WTC11 (cell line): ENCODE results near the gene SH3BP4. TPM values are rescaled to one million over a fixed set of nuclear protein-coding genes. Genes with fewer than 3 reads are reported as not detected.
A peak's percentile ranks its signal among the peaks of the same experiment; 100 is the strongest.

Experiments
- ATAC-seq: fragments of 200-7000 bp; cut with Tn5 transposase; 2 replicates; pipeline ENCODE4 v1.10.0; 2021; ENCODE audit warnings: mild to moderate bottlenecking, moderate library complexity
- CTCF ChIA-PET: fragments of 300-600 bp; sonication (Branson Sonifier 250); formaldehyde crosslinking; loops from one replicate; lab custom pipeline; 2021; ENCODE audit warnings: antibody characterized with exemption; lab: Charles Lee
- POLR2A ChIA-PET: fragments of 350-600 bp; sonication (Branson Sonifier 250); formaldehyde crosslinking; loops from one replicate; lab custom pipeline; 2021; ENCODE audit warnings: antibody characterized with exemption; lab: Charles Lee
- DNase-seq: peaks from one replicate; pipeline ENCODE4 v3.0.0; 2021; ENCODE audit warnings: low spot score
- H3K27ac Mint-ChIP-seq: 2 replicates; pipeline ENCODE4 v1.8.0; 2021; ENCODE audit warnings: mixed read lengths
- H3K27me3 Mint-ChIP-seq: 2 replicates; pipeline ENCODE4 v1.8.0; 2021; ENCODE audit warnings: low read depth, mild to moderate bottlenecking, moderate library complexity, mixed read lengths
- H3K36me3 Mint-ChIP-seq: 2 replicates; pipeline ENCODE4 v1.8.0; 2021; ENCODE audit warnings: mixed read lengths
- H3K4me1 Mint-ChIP-seq: 2 replicates; pipeline ENCODE4 v1.8.0; 2022; ENCODE audit warnings: mixed read lengths
- H3K4me3 Mint-ChIP-seq: 2 replicates; pipeline ENCODE4 v1.8.0; 2021; ENCODE audit warnings: mild to moderate bottlenecking, moderate library complexity, mixed read lengths
- H3K9me3 Mint-ChIP-seq: 2 replicates; pipeline ENCODE4 v1.8.0; 2021; ENCODE audit warnings: mixed read lengths
- ATF2 ChIP-seq: sonication (generic); formaldehyde crosslinking; IDR thresholded peaks from 2 replicates; pipeline ENCODE4 v1.8.1; 2022; ENCODE audit warnings: low read depth, missing genetic modification reagents, borderline replicate concordance
- CREB1 ChIP-seq: sonication (generic); formaldehyde crosslinking; IDR thresholded peaks from 2 replicates; pipeline ENCODE4 v1.8.0; 2023; ENCODE audit warnings: mild to moderate bottlenecking, missing genetic modification reagents
- ELF4 ChIP-seq: sonication (generic); formaldehyde crosslinking; IDR thresholded peaks from 2 replicates; pipeline ENCODE4 v1.8.1; 2022; ENCODE audit warnings: low read depth, mild to moderate bottlenecking, moderate library complexity, missing genetic modification reagents
- HMGXB4 ChIP-seq: sonication (generic); formaldehyde crosslinking; IDR thresholded peaks from 2 replicates; pipeline ENCODE4 v1.8.1; 2023; ENCODE audit warnings: mild to moderate bottlenecking, moderate library complexity, missing genetic modification reagents
- IRF1 ChIP-seq: sonication (generic); formaldehyde crosslinking; IDR thresholded peaks from 2 replicates; pipeline ENCODE4 v1.8.0; 2023; ENCODE audit warnings: missing genetic modification reagents
- IRF2 ChIP-seq: sonication (generic); formaldehyde crosslinking; IDR thresholded peaks from 2 replicates; pipeline ENCODE4 v1.8.0; 2022; ENCODE audit warnings: low read depth, missing genetic modification reagents, borderline replicate concordance
- KAT7 ChIP-seq: sonication (generic); formaldehyde crosslinking; IDR thresholded peaks from 2 replicates; pipeline ENCODE4 v1.8.1; 2023; ENCODE audit warnings: missing genetic modification reagents, mild to moderate bottlenecking, borderline replicate concordance
- PRRX2 ChIP-seq: fragments of 250-450 bp; sonication (Bioruptor Pico); IDR thresholded peaks from 2 replicates; pipeline ENCODE4 v1.8.0; 2021; ENCODE audit warnings: mild to moderate bottlenecking
- RORB ChIP-seq: fragments of 250-450 bp; sonication (Bioruptor Pico); IDR thresholded peaks from 2 replicates; pipeline ENCODE4 v1.9.0; 2021; ENCODE audit warnings: mild to moderate bottlenecking
- ZMAT4 ChIP-seq: fragments of 250-450 bp; sonication (Bioruptor Pico); IDR thresholded peaks from 2 replicates; pipeline ENCODE4 v1.9.0; 2021; ENCODE audit warnings: mild to moderate bottlenecking
- ZNF138 ChIP-seq: sonication (generic); formaldehyde crosslinking; conservative IDR thresholded peaks from 2 replicates; pipeline ENCODE4 v1.8.1; 2022; ENCODE audit warnings: mild to moderate bottlenecking, moderate library complexity, missing genetic modification reagents
- ZNF281 ChIP-seq: sonication (generic); formaldehyde crosslinking; IDR thresholded peaks from 2 replicates; pipeline ENCODE4 v1.8.0; 2023; ENCODE audit warnings: mild to moderate bottlenecking, missing genetic modification reagents
- ZNF396 ChIP-seq: fragments of 250-450 bp; sonication (Bioruptor Pico); IDR thresholded peaks from 2 replicates; pipeline ENCODE4 v1.8.0; 2021; ENCODE audit warnings: mild to moderate bottlenecking, moderate library complexity, borderline replicate concordance
- ZNF423 ChIP-seq: fragments of 250-450 bp; sonication (Bioruptor Pico); IDR thresholded peaks from 2 replicates; pipeline ENCODE4 v2.1.2; 2022; ENCODE audit warnings: mild to moderate bottlenecking, moderate library complexity
- total RNA-seq: library from RNA; stranded (reverse); gene quantifications from 3 replicates; pipeline ENCODE4 v1.2.3, GENCODE V29; 2021

The SH3BP4 gene
- total RNA-seq, 1 experiment from 2014 or later: 44.4 TPM

- no peak for TF ChIP-seq ATF2 (CRISPR knock-in tag)
- no peak for TF ChIP-seq IRF2 (CRISPR knock-in tag)
- TF ChIP-seq, all 79 proteins: peak for 0
Observed at GRCh38 chr2:235003096-235003775, 51.4 kb downstream of the SH3BP4 start (continued).

GRCh38 chr2:235004329-235004903, 52.6 kb downstream of the SH3BP4 start:
- no peak for ATAC-seq
- H3K36me3 Mint-ChIP-seq: peaks cover 10% of the 10 kb centered on the region; the same call in 1 of the 2 replicates

GRCh38 chr2:235005023-235005422, 53.2 kb downstream of the SH3BP4 start:
- TF ChIP-seq ZNF281 (CRISPR knock-in tag) (no peak), ELF4 (CRISPR knock-in tag) (no peak), HMGXB4 (no peak), PRRX2 (CRISPR knock-in tag) (no peak), IRF1 (CRISPR knock-in tag) (no peak), ZMAT4 (no peak), ZNF138 (no peak)
- ChIA-PET POLR2A (interaction anchor here (1.3 kb wide), 1 partner anchor 18 kb away, joined by 3 read pairs; no protein-coding TSS in a partner anchor), CTCF (interaction anchor here (0.7 to 4.1 kb wide), 22 partner anchors 8 to 460 kb away, joined by 3 to 32 read pairs (median 5); no protein-coding TSS in a partner anchor)
- Mint-ChIP-seq H3K27ac (peak overlapping the region; percentile 49), H3K4me3 (no peak overlapping the region), H3K27me3 (no peaks in the 10 kb centered on the region), H3K36me3 (peaks cover 10% of the 10 kb centered on the region; the same call in 1 of the 2 replicates), H3K4me1 (peaks cover 72% of the 10 kb centered on the region), H3K9me3 (peaks cover 6% of the 10 kb centered on the region; the same call in 1 of the 2 replicates)
- ATAC-seq (no peak), DNase-seq (no peak)

More at GRCh38 chr2:235004329-235004903, 52.6 kb downstream of the SH3BP4 start:
- H3K9me3 Mint-ChIP-seq: peaks cover 6% of the 10 kb centered on the region; the same call in 1 of the 2 replicates
- H3K27ac Mint-ChIP-seq: peak overlapping the region; percentile 49
- DNase-seq: no peak
- no peaks in the 10 kb centered on the region for H3K27me3 Mint-ChIP-seq
- H3K4me1 Mint-ChIP-seq: peaks cover 76% of the 10 kb centered on the region
- CTCF ChIA-PET: interaction anchor here (1.2 kb wide), 1 partner anchor 109 kb away, joined by 5 read pairs; no protein-coding TSS in a partner anchor
- TF ChIP-seq ZNF423 (CRISPR knock-in tag): no peak
- TF ChIP-seq KAT7 (CRISPR knock-in tag): no peak
- TF ChIP-seq RORB (CRISPR knock-in tag): no peak
- TF ChIP-seq CREB1: no peak
- no peak for TF ChIP-seq ELF4 (CRISPR knock-in tag)
- TF ChIP-seq ZNF396 (CRISPR knock-in tag): no peak
- POLR2A ChIA-PET: interaction anchor here (1.1 kb wide), 1 partner anchor 10 kb away, joined by 3 read pairs; no protein-coding TSS in a partner anchor
- no peak overlapping the region for H3K4me3 Mint-ChIP-seq
